Measurements from ENCODE around the gene NQO1. TPM values are rescaled to one million over a fixed set of nuclear protein-coding genes. Genes with fewer than 3 reads are reported as not detected.

NQO1 gene
- total RNA-seq, 1 experiment from 2014 or later, result 519 TPM

DNA sequence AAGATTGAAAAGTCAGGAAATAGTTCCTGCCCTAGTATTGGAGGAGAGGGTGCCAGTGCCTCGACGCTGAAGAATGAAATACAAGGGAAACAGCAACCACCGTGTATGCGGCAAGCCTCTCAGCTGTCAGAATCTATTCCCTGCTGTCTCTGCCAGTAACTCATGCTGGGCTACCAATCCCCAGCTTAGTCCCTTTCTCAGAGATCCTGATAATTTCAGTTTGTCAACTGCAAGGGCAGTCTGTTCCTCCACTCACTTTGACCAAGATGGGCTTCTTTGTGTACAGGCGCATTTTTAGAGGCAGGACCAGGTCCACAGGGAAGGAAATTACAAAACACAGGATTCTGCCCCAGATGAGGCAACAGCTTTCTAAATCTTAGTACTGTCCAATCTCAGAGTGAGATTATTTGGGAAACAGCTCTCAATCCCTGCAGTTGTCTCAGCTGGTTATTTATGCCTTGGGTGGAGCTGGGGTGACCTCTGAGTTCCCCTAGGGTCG, 1.3 kb downstream of the NQO1 start:
- Histone ChIP-seq H3K9me3 (ENCODE audit: control insufficient read depth in 1 of 2, insufficient read depth in 1 of 2, low read depth in 1 of 2, low read length in 2 of 2) (no peaks in the 10 kb centered on the region), H3K4me3 (replicated peaks in 1 of 2; ENCODE audit: low read depth in 1 of 2, low read length in 2 of 2) (peak overlapping the region; percentile 94 to 96), H3K36me3 (ENCODE audit: control insufficient read depth in 1 of 2, insufficient read depth in 2 of 2, low read length in 2 of 2) (peaks cover 2 to 15% of the 10 kb centered on the region in 2 experiments; a peak in 1 of 4 replicates), H3K79me2 (ENCODE audit: insufficient read depth, low read length) (peaks cover 71% of the 10 kb centered on the region), H4K20me1 (ENCODE audit: insufficient read depth) (no peaks in the 10 kb centered on the region), H3K4me1 (ENCODE audit: control insufficient read depth in 1 of 2, insufficient read depth in 2 of 2, low read length in 2 of 2) (peaks cover 34 to 68% of the 10 kb centered on the region in 2 experiments), H3K9me2 (ENCODE audit: insufficient read depth) (no peaks in the 10 kb centered on the region), H3K4me2 (ENCODE audit: low read length) (peak overlapping the region; percentile 81), H3K27ac (ENCODE audit: low read depth, low read length) (peak overlapping the region; percentile 89), H3K27me3 (ENCODE audit: insufficient read depth, low read length) (no peaks in the 10 kb centered on the region), H2AFZ (ENCODE audit: low read depth, low read length, poor library complexity, severe bottlenecking) (no peak overlapping the region), H3K9ac (ENCODE audit: low read length) (peak overlapping the region; percentile 86)
- intact Hi-C loops (cut with micrococcal nuclease), result no loop called here
- ChIA-PET CTCF (interaction anchor here (1.6 to 5.5 kb wide), 2 partner anchors 13 to 30 kb away, joined by 6 to 22 read pairs; partner anchors contain the start of gene NOB1), POLR2A (interaction anchor here (0.6 to 2.2 kb wide), 6 partner anchors 12 to 327 kb away, joined by 3 to 13 read pairs (median 4); partner anchors contain the start of gene NOB1), RAD21 (ENCODE audit: low non-redundant PET in 1 of 2, low total read pairs in 2 of 2, uncharacterized antibody in 2 of 2, unreplicated experiment in 2 of 2) (interaction anchor here in 1 of 2 experiments (0.6 kb wide), 1 partner anchor 397 kb away, joined by 4 read pairs; no protein-coding TSS in a partner anchor)
- ATAC-seq (no peak), DNase-seq (ENCODE audit: low read depth, low spot score) (no peak)
- TF ChIP-seq, protein P1, sequence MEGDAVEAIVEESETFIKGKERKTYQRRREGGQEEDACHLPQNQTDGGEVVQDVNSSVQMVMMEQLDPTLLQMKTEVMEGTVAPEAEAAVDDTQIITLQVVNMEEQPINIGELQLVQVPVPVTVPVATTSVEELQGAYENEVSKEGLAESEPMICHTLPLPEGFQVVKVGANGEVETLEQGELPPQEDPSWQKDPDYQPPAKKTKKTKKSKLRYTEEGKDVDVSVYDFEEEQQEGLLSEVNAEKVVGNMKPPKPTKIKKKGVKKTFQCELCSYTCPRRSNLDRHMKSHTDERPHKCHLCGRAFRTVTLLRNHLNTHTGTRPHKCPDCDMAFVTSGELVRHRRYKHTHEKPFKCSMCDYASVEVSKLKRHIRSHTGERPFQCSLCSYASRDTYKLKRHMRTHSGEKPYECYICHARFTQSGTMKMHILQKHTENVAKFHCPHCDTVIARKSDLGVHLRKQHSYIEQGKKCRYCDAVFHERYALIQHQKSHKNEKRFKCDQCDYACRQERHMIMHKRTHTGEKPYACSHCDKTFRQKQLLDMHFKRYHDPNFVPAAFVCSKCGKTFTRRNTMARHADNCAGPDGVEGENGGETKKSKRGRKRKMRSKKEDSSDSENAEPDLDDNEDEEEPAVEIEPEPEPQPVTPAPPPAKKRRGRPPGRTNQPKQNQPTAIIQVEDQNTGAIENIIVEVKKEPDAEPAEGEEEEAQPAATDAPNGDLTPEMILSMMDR (IDR thresholded peaks at IDR 0.05 in 2 of 3, conservative IDR thresholded peaks at IDR 0.05 in 1 of 3; ENCODE audit: borderline replicate concordance in 1 of 3, insufficient read depth in 1 of 3, low read depth in 2 of 3, low read length in 2 of 3), result no peak
- no peak for TF ChIP-seq ELF1 (IDR thresholded peaks at IDR 0.05; ENCODE audit: borderline replicate concordance, low read depth)
- TF ChIP-seq SP1 (IDR thresholded peaks at IDR 0.05; ENCODE audit: low read depth), result no peak
- TF ChIP-seq YY1 (IDR thresholded peaks at IDR 0.05; ENCODE audit: extremely low read depth, insufficient replicate concordance, low read depth, low read length), result no peak
- TF ChIP-seq EGR1 (IDR thresholded peaks at IDR 0.05; ENCODE audit: low read depth), result no peak
- TF ChIP-seq POLR2A (IDR thresholded peaks at IDR 0.05; ENCODE audit: borderline replicate concordance, extremely low read depth, insufficient read depth, insufficient read length), result no peak
- TF ChIP-seq, protein P2, sequence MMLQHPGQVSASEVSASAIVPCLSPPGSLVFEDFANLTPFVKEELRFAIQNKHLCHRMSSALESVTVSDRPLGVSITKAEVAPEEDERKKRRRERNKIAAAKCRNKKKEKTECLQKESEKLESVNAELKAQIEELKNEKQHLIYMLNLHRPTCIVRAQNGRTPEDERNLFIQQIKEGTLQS (IDR thresholded peaks at IDR 0.05), result no peak
- TF ChIP-seq EZH2 (IDR thresholded peaks at IDR 0.05), result no peak
- TF ChIP-seq MAX (IDR thresholded peaks at IDR 0.05), result no peak
- no peak for TF ChIP-seq EZH2phosphoT487 (IDR thresholded peaks at IDR 0.05; ENCODE audit: borderline replicate concordance)
- no peak for TF ChIP-seq CEBPB (IDR thresholded peaks at IDR 0.05; ENCODE audit: low read depth)
- TF ChIP-seq FOSL1 (IDR thresholded peaks at IDR 0.05; ENCODE audit: low read depth), result no peak
- TF ChIP-seq JUND (IDR thresholded peaks at IDR 0.05), result no peak
- no peak for TF ChIP-seq SIN3A (IDR thresholded peaks at IDR 0.05; ENCODE audit: low read depth)
- TF ChIP-seq POLR2AphosphoS5 (IDR thresholded peaks at IDR 0.05; ENCODE audit: low read depth, low read length), result no peak
- BruUV-seq (replicated peaks), result no TSS peak
